Retinal pigment epithelial cell (primary cell): ENCODE data around the gene ZNF662.

Experiments used
- DNase-seq: peaks from one replicate; pipeline ENCODE4 v3.0.0-alpha.2; 2010; ENCODE audit warnings: low read depth
- H3K4me3 ChIP-seq: 2 replicates; pipeline ENCODE4 v1.5.1; 2011; ENCODE audit warnings: mild to moderate bottlenecking, low read length, control low read depth, moderate library complexity
- TF ChIP-seq, protein P1 (sequence below): conservative IDR thresholded peaks from 2 replicates; pipeline ENCODE4 v1.5.1; 2011; ENCODE audit warnings: low read depth, low read length, control low read depth, inconsistent platforms

The ZNF662 gene

DNA sequence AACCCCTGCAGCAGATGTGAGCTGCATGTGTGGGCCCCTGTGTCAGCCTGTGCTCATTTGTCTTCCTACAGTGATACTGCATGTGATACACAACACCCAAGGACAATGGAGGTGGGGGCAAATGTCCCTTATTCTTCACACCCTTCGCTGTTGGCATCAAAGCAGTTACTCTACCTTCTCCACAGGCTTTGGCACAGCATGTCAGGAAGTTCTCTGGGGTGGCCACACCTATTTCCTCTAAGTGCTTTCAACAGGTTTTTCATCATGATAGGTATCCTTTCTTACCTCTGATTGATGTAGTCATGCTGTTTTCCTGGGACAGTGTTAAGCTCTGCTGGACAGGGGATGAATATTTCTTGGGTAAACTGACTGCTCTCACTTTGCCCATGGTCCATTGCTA, 29.5 kb downstream of the ZNF662 start:
- no peak for DNase-seq
- H3K4me3 ChIP-seq, result no peak overlapping the region
- TF ChIP-seq, protein P1, sequence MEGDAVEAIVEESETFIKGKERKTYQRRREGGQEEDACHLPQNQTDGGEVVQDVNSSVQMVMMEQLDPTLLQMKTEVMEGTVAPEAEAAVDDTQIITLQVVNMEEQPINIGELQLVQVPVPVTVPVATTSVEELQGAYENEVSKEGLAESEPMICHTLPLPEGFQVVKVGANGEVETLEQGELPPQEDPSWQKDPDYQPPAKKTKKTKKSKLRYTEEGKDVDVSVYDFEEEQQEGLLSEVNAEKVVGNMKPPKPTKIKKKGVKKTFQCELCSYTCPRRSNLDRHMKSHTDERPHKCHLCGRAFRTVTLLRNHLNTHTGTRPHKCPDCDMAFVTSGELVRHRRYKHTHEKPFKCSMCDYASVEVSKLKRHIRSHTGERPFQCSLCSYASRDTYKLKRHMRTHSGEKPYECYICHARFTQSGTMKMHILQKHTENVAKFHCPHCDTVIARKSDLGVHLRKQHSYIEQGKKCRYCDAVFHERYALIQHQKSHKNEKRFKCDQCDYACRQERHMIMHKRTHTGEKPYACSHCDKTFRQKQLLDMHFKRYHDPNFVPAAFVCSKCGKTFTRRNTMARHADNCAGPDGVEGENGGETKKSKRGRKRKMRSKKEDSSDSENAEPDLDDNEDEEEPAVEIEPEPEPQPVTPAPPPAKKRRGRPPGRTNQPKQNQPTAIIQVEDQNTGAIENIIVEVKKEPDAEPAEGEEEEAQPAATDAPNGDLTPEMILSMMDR, result no peak

DNA sequence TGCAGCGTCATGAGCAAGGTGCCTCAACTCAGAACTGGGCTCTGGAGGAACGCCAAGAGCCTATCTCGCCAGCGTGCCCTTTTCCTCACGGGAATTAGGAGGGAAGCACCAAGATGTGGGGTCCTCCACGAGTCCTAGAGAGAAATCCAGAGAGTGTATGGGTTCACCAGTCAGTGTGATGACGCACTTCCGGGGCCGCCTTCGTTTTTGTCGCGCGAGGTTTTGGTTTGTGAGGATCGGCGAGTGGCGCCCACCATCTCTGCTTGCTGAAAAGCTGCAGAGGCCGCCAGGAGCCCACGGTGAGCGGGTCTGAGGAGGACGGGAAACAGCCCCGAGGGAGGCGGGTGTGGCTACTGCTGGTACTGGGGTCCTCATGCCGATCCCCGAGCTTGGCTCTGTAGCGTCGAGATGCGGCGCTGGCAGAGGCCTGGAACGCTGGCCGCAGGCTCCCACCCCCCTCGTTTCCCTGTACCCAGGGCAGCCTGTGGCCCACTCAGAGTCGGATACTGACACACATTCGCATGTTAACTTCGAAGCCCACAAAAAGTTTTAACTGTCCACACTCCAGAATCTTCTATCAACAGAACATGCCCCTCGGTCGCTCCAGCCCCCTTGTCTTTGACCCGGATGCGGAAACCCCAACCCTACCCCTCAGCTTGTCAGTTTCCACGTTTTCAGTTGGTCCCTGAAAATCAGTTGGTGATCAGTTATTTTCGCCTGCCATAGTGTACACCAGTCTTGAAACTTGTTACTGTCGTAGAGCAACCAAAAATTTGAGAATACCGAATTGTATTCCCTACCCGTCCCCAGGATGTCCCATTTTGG, 30.4 kb downstream of the ZNF662 start:
- TF ChIP-seq, protein P1, result no peak
- peak overlapping the region; percentile 49 for H3K4me3 ChIP-seq
- DNase-seq, result no peak

- H3K4me3 ChIP-seq, result no peak overlapping the region
- TF ChIP-seq, protein P1, result no peak
- no peak for DNase-seq
Observed at GRCh38 chr3:42937334-42937733, 31.4 kb downstream of the ZNF662 start.

- DNase-seq, result no peak
- H3K4me3 ChIP-seq, result no peak overlapping the region
- TF ChIP-seq, protein P1, result no peak
Observed at GRCh38 chr3:42942693-42943092, 36.8 kb downstream of the ZNF662 start.

DNA sequence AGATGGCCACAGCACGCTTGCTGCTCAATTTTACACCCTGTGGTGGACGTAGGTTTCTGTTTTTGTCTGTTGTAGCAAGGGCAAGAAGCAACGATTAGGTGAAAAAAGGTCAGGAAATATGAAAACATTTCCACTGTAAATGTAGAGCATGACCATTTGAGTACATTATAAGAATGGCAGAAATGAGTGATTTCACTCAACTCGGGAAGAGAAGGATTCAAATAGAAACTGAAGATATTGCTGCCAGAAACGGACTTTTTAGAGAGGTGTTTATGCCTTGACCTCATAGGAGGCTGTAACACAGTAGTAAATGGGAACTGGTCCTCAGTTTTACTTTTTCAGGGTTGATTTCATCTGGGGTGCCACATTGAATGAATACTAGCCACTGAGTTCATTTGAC, 40.1 kb downstream of the ZNF662 start:
- H3K4me3 ChIP-seq, result no peak overlapping the region
- DNase-seq, result no peak
- TF ChIP-seq, protein P1, result no peak

- no peak overlapping the region for H3K4me3 ChIP-seq
- TF ChIP-seq, protein P1, result peak; percentile 26
- no peak for DNase-seq
Observed at GRCh38 chr3:42957573-42957972, 51.6 kb downstream of the ZNF662 start.

DNA sequence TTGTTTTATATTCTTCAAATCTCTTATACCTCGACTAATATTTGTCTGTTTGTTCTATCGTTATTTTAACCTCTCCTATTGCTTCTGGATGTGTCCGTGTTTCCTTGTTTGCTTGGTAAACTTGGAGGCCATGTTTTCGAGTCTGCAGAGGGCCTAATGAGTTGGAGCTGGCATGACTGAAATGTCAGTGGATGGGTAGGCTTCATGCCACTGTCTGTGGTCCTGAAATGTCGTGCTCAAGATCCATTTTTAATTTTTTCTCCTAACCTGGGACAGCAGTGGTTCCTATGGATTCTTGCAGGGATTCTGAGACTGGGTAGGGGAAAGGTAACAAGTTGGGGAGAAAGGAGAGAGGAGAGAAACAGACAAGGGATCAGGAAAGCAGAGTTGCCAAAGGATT, 54.3 kb downstream of the ZNF662 start:
- TF ChIP-seq, protein P1, result no peak
- no peak overlapping the region for H3K4me3 ChIP-seq
- no peak for DNase-seq
